Measurements from ENCODE around the gene TSPAN8.

The TSPAN8 gene

GRCh38 chr12:71157601-71158233, at the start of gene TSPAN8:
Gene TSPAN8 (minus strand): TSS chr12:71157999. CDS start chr12:71157678, 321 bp downstream.
- TF ChIP-seq CTCF (IDR thresholded peaks at IDR 0.05; ENCODE audit: borderline replicate concordance, insufficient read depth, low read depth, low read length): no peak
- H3K4me3 ChIP-seq (ENCODE audit: low read depth, low read length): no peak within 1 kb of the TSS

- H3K4me3 ChIP-seq (ENCODE audit: low read depth, low read length): no peak overlapping the region
- TF ChIP-seq CTCF (IDR thresholded peaks at IDR 0.05; ENCODE audit: borderline replicate concordance, insufficient read depth, low read depth, low read length): no peak
Observed at GRCh38 chr12:71201136-71201679, 43.4 kb upstream of the TSPAN8 start.

- TF ChIP-seq CTCF (IDR thresholded peaks at IDR 0.05; ENCODE audit: borderline replicate concordance, insufficient read depth, low read depth, low read length): no peak
- no peak overlapping the region for H3K4me3 ChIP-seq (ENCODE audit: low read depth, low read length)
Observed at GRCh38 chr12:71200706-71201105, 42.9 kb upstream of the TSPAN8 start.

- no peak overlapping the region for H3K4me3 ChIP-seq (ENCODE audit: low read depth, low read length)
- no peak for TF ChIP-seq CTCF (IDR thresholded peaks at IDR 0.05; ENCODE audit: borderline replicate concordance, insufficient read depth, low read depth, low read length)
Observed at GRCh38 chr12:71197460-71197859, 39.7 kb upstream of the TSPAN8 start.

- no peak for TF ChIP-seq CTCF (IDR thresholded peaks at IDR 0.05; ENCODE audit: borderline replicate concordance, insufficient read depth, low read depth, low read length)
- no peak overlapping the region for H3K4me3 ChIP-seq (ENCODE audit: low read depth, low read length)
Observed at GRCh38 chr12:71195338-71195896, 37.6 kb upstream of the TSPAN8 start.

GRCh38 chr12:71194657-71195056, 36.9 kb upstream of the TSPAN8 start:
- H3K4me3 ChIP-seq (ENCODE audit: low read depth, low read length): no peak overlapping the region
- TF ChIP-seq CTCF (IDR thresholded peaks at IDR 0.05; ENCODE audit: borderline replicate concordance, insufficient read depth, low read depth, low read length): no peak

GRCh38 chr12:71193041-71193440, 35.2 kb upstream of the TSPAN8 start:
- no peak overlapping the region for H3K4me3 ChIP-seq (ENCODE audit: low read depth, low read length)
- no peak for TF ChIP-seq CTCF (IDR thresholded peaks at IDR 0.05; ENCODE audit: borderline replicate concordance, insufficient read depth, low read depth, low read length)

All from GM12875 (cell line).